ENCODE results near the gene FBXW11. TPM values are rescaled to one million over a fixed set of nuclear protein-coding genes. Genes with fewer than 3 reads are reported as not detected.

Gene FBXW11
- total RNA-seq, result 10 to 100 TPM; 25.9 to 35.5 TPM

GRCh38 chr5:172006321-172007174 lies at the start of gene FBXW11:
Gene FBXW11, minus strand, starts transcription at chr5:172006638. Its CDS starts 136 bp downstream, at chr5:172006502.
- Histone ChIP-seq H3K27me3 (no peaks in the 10 kb centered on the region), H3K4me3 (peak within 1 kb of the TSS; percentile 94), H3K27ac (peak within 1 kb of the TSS; percentile 97), H3K9me3 (no peaks in the 10 kb centered on the region), H3K36me3 (no peaks in the 10 kb centered on the region), H3K9ac (ENCODE audit: low read depth in 2 of 2, low read length in 2 of 2) (peak within 1 kb of the TSS; percentile 81 to 96), H3K4me1 (peaks cover 22% of the 10 kb centered on the region)
- intact Hi-C loops (cut with DNase I), result no loop called here
- TF ChIP-seq CTCF (IDR thresholded peaks at IDR 0.05), result no peak
- DNase-seq, result peak; percentile 96

- no peak for TF ChIP-seq CTCF (IDR thresholded peaks at IDR 0.05)
- H3K36me3 ChIP-seq, result no peaks in the 10 kb centered on the region
Measured at GRCh38 chr5:172055996-172056395, 49.6 kb upstream of the FBXW11 start.

GRCh38 chr5:172055421-172055820 lies 49.0 kb upstream of the FBXW11 start:
- DNase-seq, result no peak
- Histone ChIP-seq H3K27ac (no peak overlapping the region), H3K36me3 (no peaks in the 10 kb centered on the region), H3K4me1 (no peaks in the 10 kb centered on the region), H3K4me3 (no peak overlapping the region), H3K27me3 (no peaks in the 10 kb centered on the region), H3K9me3 (no peaks in the 10 kb centered on the region), H3K9ac (ENCODE audit: low read depth in 2 of 2, low read length in 2 of 2) (no peak overlapping the region)
- intact Hi-C loops (cut with DNase I), result no loop called here
- TF ChIP-seq CTCF (IDR thresholded peaks at IDR 0.05), result no peak

More at GRCh38 chr5:172055996-172056395, 49.6 kb upstream of the FBXW11 start:
- DNase-seq, result no peak
- no peak overlapping the region for H3K27ac ChIP-seq
- H3K4me3 ChIP-seq, result no peak overlapping the region
- H3K9me3 ChIP-seq, result no peaks in the 10 kb centered on the region
- H3K4me1 ChIP-seq, result no peaks in the 10 kb centered on the region
- no peak overlapping the region for H3K9ac ChIP-seq (ENCODE audit: low read depth in 2 of 2, low read length in 2 of 2)
- intact Hi-C loops (cut with DNase I), result no loop called here
- no peaks in the 10 kb centered on the region for H3K27me3 ChIP-seq

GRCh38 chr5:172054611-172055153 lies 48.2 kb upstream of the FBXW11 start:
- no peak for TF ChIP-seq CTCF (IDR thresholded peaks at IDR 0.05)
- Histone ChIP-seq H3K4me3 (no peak overlapping the region), H3K27me3 (no peaks in the 10 kb centered on the region), H3K9ac (ENCODE audit: low read depth in 2 of 2, low read length in 2 of 2) (no peak overlapping the region), H3K9me3 (no peaks in the 10 kb centered on the region), H3K27ac (no peak overlapping the region), H3K36me3 (peaks cover 4% of the 10 kb centered on the region), H3K4me1 (no peaks in the 10 kb centered on the region)
- DNase-seq, result no peak
- intact Hi-C loops (cut with DNase I), result no loop called here

- TF ChIP-seq CTCF (IDR thresholded peaks at IDR 0.05), result no peak
- Histone ChIP-seq H3K27me3 (no peaks in the 10 kb centered on the region), H3K9ac (ENCODE audit: low read depth in 2 of 2, low read length in 2 of 2) (no peak overlapping the region), H3K27ac (no peak overlapping the region), H3K4me3 (no peak overlapping the region), H3K36me3 (peaks cover 4% of the 10 kb centered on the region), H3K4me1 (no peaks in the 10 kb centered on the region), H3K9me3 (no peaks in the 10 kb centered on the region)
- no peak for DNase-seq
- intact Hi-C loops (cut with DNase I), result no loop called here
Measured at GRCh38 chr5:172052450-172053236, 46.2 kb upstream of the FBXW11 start.

Measured in colonic mucosa (tissue), 4 donors.